MM.1S (cell line): ENCODE measurements around the gene DNAJC6.

Source experiments
- DNase-seq: peaks from one replicate; pipeline ENCODE4 v3.0.0-alpha.2; 2015
- H2AFZ ChIP-seq: fragments of 300-600 bp; sonication (generic); 2 replicates; pipeline ENCODE4 v1.6.0; 2016; ENCODE audit warnings: antibody characterized with exemption, low read length
- H3F3A ChIP-seq: fragments of 300-600 bp; sonication (generic); 2 replicates; pipeline ENCODE4 v1.6.1; 2016; ENCODE audit warnings: mild to moderate bottlenecking, antibody characterized with exemption, low read length, moderate library complexity, mixed read lengths; ENCODE audit not compliant: insufficient read depth
- H3K27ac ChIP-seq: fragments of 300-600 bp; sonication (generic); 2 replicates; pipeline ENCODE4 v1.5.1; 2016; ENCODE audit warnings: mild to moderate bottlenecking, low read length
- H3K27me3 ChIP-seq: fragments of 300-600 bp; sonication (generic); replicated peaks from 2 replicates; pipeline ENCODE4 v1.6.0; 2016; ENCODE audit warnings: low read length; ENCODE audit not compliant: insufficient read depth
- H3K36me3 ChIP-seq: fragments of 300-600 bp; sonication (generic); replicated peaks from 2 replicates; pipeline ENCODE4 v1.6.1; 2016; ENCODE audit warnings: mild to moderate bottlenecking, low read length, mixed read lengths; ENCODE audit not compliant: insufficient read depth
- H3K4me1 ChIP-seq: fragments of 300-600 bp; sonication (generic); 2 replicates; pipeline ENCODE4 v1.6.1; 2016; ENCODE audit warnings: low read length, mixed read lengths
- H3K4me2 ChIP-seq: fragments of 300-600 bp; sonication (generic); 2 replicates; pipeline ENCODE4 v1.6.0; 2016; ENCODE audit warnings: low read depth, low read length
- H3K4me3 ChIP-seq: fragments of 300-600 bp; sonication (generic); 2 replicates; pipeline ENCODE4 v1.5.1; 2016; ENCODE audit warnings: low read length, mixed read lengths
- H3K79me2 ChIP-seq: fragments of 300-600 bp; sonication (generic); 2 replicates; pipeline ENCODE4 v1.6.1; 2016; ENCODE audit warnings: mixed run types, low read length, mixed read lengths
- H3K9ac ChIP-seq: fragments of 300-600 bp; sonication (generic); 2 replicates; pipeline ENCODE4 v1.6.1; 2016; ENCODE audit warnings: low read length, mixed read lengths
- H3K9me2 ChIP-seq: fragments of 300-600 bp; sonication (generic); replicated peaks from 2 replicates; pipeline ENCODE4 v1.6.1; 2016; ENCODE audit warnings: mild to moderate bottlenecking, low read length, mixed read lengths; ENCODE audit not compliant: insufficient read depth
- H3K9me3 ChIP-seq: fragments of 300-600 bp; sonication (generic); replicated peaks from 2 replicates; pipeline ENCODE4 v1.6.1; 2016; ENCODE audit warnings: mild to moderate bottlenecking, low read length, mixed read lengths; ENCODE audit not compliant: insufficient read depth
- H4K20me1 ChIP-seq: fragments of 300-600 bp; sonication (generic); 2 replicates; pipeline ENCODE4 v1.6.1; 2016; ENCODE audit warnings: mild to moderate bottlenecking, low read length, moderate library complexity, mixed read lengths; ENCODE audit not compliant: insufficient read depth
- EZH2 ChIP-seq: fragments of 300-600 bp; sonication (generic); optimal IDR thresholded peaks from 2 replicates; pipeline ENCODE3; 2017; ENCODE audit warnings: low read depth, mild to moderate bottlenecking, antibody characterized with exemption, low read length, mixed read lengths
- EZH2phosphoT487 ChIP-seq: fragments of 300-600 bp; sonication (generic); IDR thresholded peaks from 2 replicates; pipeline ENCODE4 v1.6.1; 2018; ENCODE audit warnings: antibody characterized with exemption, low read length
- TF ChIP-seq, protein P1 (sequence below): fragments of 300-600 bp; sonication (generic); IDR thresholded peaks from 2 replicates; pipeline ENCODE4 v1.5.1; 2016; ENCODE audit warnings: antibody characterized with exemption, low read length, mixed read lengths

Gene DNAJC6

DNA sequence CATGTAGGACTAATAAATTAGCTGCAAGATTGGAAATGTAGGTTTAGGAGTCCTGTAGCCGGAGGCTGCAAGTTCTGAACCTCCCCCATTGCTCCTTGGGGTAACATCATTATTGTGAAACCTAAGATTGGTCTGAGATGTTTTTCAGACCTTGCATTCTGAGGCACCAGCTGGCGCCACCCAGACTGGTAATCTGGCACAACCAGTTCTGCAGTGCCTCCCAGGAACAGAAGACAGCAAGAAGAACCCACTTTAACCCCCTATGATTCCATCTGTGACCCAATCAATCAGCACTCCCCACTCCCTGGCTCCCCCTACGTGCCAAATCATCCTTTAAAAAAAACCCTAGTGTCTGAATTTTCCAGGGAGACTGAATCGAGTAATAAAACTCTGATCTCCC, 11.6 kb upstream of the DNAJC6 start:
- TF ChIP-seq, protein P1, sequence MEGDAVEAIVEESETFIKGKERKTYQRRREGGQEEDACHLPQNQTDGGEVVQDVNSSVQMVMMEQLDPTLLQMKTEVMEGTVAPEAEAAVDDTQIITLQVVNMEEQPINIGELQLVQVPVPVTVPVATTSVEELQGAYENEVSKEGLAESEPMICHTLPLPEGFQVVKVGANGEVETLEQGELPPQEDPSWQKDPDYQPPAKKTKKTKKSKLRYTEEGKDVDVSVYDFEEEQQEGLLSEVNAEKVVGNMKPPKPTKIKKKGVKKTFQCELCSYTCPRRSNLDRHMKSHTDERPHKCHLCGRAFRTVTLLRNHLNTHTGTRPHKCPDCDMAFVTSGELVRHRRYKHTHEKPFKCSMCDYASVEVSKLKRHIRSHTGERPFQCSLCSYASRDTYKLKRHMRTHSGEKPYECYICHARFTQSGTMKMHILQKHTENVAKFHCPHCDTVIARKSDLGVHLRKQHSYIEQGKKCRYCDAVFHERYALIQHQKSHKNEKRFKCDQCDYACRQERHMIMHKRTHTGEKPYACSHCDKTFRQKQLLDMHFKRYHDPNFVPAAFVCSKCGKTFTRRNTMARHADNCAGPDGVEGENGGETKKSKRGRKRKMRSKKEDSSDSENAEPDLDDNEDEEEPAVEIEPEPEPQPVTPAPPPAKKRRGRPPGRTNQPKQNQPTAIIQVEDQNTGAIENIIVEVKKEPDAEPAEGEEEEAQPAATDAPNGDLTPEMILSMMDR, result no peak
- TF ChIP-seq EZH2 (no peak), EZH2phosphoT487 (no peak)
- Histone ChIP-seq H3K27me3 (no peaks in the 10 kb centered on the region), H3K36me3 (no peaks in the 10 kb centered on the region), H3K4me3 (no peak overlapping the region), H3F3A (no peaks in the 10 kb centered on the region), H3K9me3 (no peaks in the 10 kb centered on the region), H3K27ac (no peak overlapping the region), H3K4me1 (no peaks in the 10 kb centered on the region), H3K4me2 (no peak overlapping the region), H3K9ac (no peak overlapping the region), H2AFZ (no peak overlapping the region), H3K9me2 (no peaks in the 10 kb centered on the region), H4K20me1 (no peaks in the 10 kb centered on the region), H3K79me2 (no peaks in the 10 kb centered on the region)
- no peak for DNase-seq

DNA sequence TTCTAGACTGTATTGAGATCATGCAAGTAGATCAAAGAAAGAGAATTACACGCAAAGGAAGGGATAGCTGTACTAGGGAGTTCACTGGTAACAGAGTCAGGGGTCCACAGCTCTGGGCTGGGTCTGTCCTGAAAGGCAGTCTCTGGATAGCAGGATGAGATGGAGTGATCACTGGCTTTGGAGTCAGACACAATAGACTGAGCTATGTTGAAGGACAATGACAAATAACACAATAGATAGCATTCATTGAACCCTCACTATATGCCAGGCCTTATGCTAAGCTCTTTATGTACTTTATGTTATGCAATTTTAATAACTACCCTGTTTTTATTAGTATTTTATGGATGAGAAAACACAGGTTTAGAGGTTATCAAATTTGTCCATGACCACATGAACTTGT, 10.0 kb upstream of the DNAJC6 start:
- Histone ChIP-seq H3K9me3 (no peaks in the 10 kb centered on the region), H3K79me2 (no peaks in the 10 kb centered on the region), H4K20me1 (no peaks in the 10 kb centered on the region), H3K9me2 (no peaks in the 10 kb centered on the region), H3K9ac (no peak overlapping the region), H3K27ac (no peak overlapping the region), H3K27me3 (no peaks in the 10 kb centered on the region), H2AFZ (no peak overlapping the region), H3F3A (no peaks in the 10 kb centered on the region), H3K4me2 (no peak overlapping the region), H3K4me1 (no peaks in the 10 kb centered on the region), H3K36me3 (no peaks in the 10 kb centered on the region), H3K4me3 (no peak overlapping the region)
- no peak for DNase-seq
- TF ChIP-seq EZH2 (no peak), EZH2phosphoT487 (no peak)
- TF ChIP-seq, protein P1, result no peak

DNA sequence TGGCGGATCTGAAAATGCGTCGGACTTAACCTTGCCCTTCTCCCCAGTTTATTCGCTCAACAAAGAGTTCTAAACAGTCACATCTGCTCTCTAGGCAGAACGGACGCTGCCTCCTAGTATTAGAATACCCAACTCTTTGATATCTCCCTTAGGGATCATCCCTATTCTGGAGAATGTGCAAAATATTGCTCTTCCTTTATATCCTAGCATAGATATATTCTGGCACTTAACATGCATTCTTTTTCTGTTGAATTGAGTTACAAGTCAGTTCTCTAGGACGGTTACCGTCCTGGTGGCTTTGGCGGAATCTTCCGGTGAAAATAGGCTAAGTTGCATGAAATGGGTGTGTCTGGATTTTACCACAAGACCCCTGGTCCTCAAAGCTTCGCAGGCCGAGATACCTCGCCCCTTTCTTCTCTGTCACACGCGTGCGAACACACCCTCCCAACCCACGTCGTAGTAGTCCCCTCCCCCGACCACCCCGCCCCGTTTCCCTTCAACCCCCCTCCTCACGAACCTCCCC, 501 bp upstream of the DNAJC6 start:
- Histone ChIP-seq H3K4me3 (no peak overlapping the region), H3K27me3 (no peaks in the 10 kb centered on the region)

More for the DNA sequence above, 501 bp upstream of the DNAJC6 start:
- Histone ChIP-seq H3K4me1 (no peaks in the 10 kb centered on the region), H3K9ac (no peak overlapping the region), H2AFZ (no peak overlapping the region), H3K9me3 (no peaks in the 10 kb centered on the region), H3K36me3 (no peaks in the 10 kb centered on the region), H3K27ac (no peak overlapping the region), H3K4me2 (no peak overlapping the region), H3F3A (no peaks in the 10 kb centered on the region), H4K20me1 (no peaks in the 10 kb centered on the region), H3K9me2 (no peaks in the 10 kb centered on the region), H3K79me2 (no peaks in the 10 kb centered on the region)
- TF ChIP-seq EZH2, result no peak
- TF ChIP-seq EZH2phosphoT487, result no peak
- TF ChIP-seq, protein P1, result no peak
- no peak for DNase-seq
